ENCODE measurements around the gene ADAM15.
A peak's percentile ranks its signal among the peaks of the same experiment; 100 is the strongest.

- TF ChIP-seq CTCF (IDR thresholded peaks at IDR 0.05) (peak; percentile 82), POLR2A (IDR thresholded peaks at IDR 0.05; ENCODE audit: low read length) (peak; percentile 11; the same call in 1 of the 2 replicates), JUNB (IDR thresholded peaks at IDR 0.05) (no peak), RAD21 (conservative IDR thresholded peaks at IDR 0.05 in 1 of 2, IDR thresholded peaks at IDR 0.05 in 1 of 2) (peak; percentile 95 to 98), ZSCAN20 (CRISPR knock-in tag; IDR thresholded peaks at IDR 0.05) (no peak), NFE2L2 (conservative IDR thresholded peaks at IDR 0.05; ENCODE audit: low read length) (no peak), RCOR1 (IDR thresholded peaks at IDR 0.05; ENCODE audit: low read depth, low read length) (no peak), MYC (IDR thresholded peaks at IDR 0.05; ENCODE audit: borderline replicate concordance, low read length) (no peak)
Observed at GRCh38 chr1:155084722-155085503, 33.8 kb downstream of the ADAM15 start.

All from A549 (cell line).